Measurements from ENCODE around the gene LRRC4B. TPM values are rescaled to one million over a fixed set of nuclear protein-coding genes. Genes with fewer than 3 reads are reported as not detected.

LRRC4B gene
- total RNA-seq, 6 donors from 2014 or later, result 0.69 to 5.1 (median 1.7) TPM

GRCh38 chr19:50547385-50548190 lies 20.6 kb downstream of the LRRC4B start:
- Histone ChIP-seq H3K4me1 (peaks cover 3 to 28% (median 8%) of the 10 kb centered on the region in 4 donors), H3K4me3 (no peak overlapping the region), H3K9me3 (no peaks in the 10 kb centered on the region), H3K27me3 (peaks cover 0 to 8% (median 2%) of the 10 kb centered on the region in 4 donors), H3K27ac (peak overlapping the region in 3 of 4 donors; percentile 4 to 40 (median 30)), H3K36me3 (no peaks in the 10 kb centered on the region)
- WGBS, 2 donors, result 33 to 67% methylated on average over 3 to 17 of the region's 18 CpGs
- TF ChIP-seq POLR2A (IDR thresholded peaks at IDR 0.05) (no peak), EP300 (IDR thresholded peaks at IDR 0.05) (no peak), POLR2AphosphoS5 (IDR thresholded peaks at IDR 0.05) (no peak), CTCF (IDR thresholded peaks at IDR 0.05) (no peak)
- no peak for DNase-seq
- no peak for ATAC-seq (ENCODE audit: low FRiP score in 2 of 2)

- WGBS, 2 donors, result 75 to 81% methylated on average over 28 to 29 of the region's 29 CpGs
- Histone ChIP-seq H3K4me3 (no peak overlapping the region), H3K36me3 (no peaks in the 10 kb centered on the region), H3K27me3 (peaks cover 0 to 1% (median under 1%) of the 10 kb centered on the region in 4 donors), H3K4me1 (peaks cover 3 to 28% (median 8%) of the 10 kb centered on the region in 4 donors), H3K9me3 (no peaks in the 10 kb centered on the region), H3K27ac (peak overlapping the region in 2 of 4 donors; percentile 33 to 49)
- ATAC-seq (ENCODE audit: low FRiP score in 2 of 2), result no peak
- no peak for DNase-seq
- no peak for TF ChIP-seq CTCF (IDR thresholded peaks at IDR 0.05)
- no peak for TF ChIP-seq EP300 (IDR thresholded peaks at IDR 0.05)
- no peak for TF ChIP-seq POLR2A (IDR thresholded peaks at IDR 0.05)
- no peak for TF ChIP-seq POLR2AphosphoS5 (IDR thresholded peaks at IDR 0.05)
These were observed 21.6 kb downstream of the LRRC4B start for GRCh38 chr19:50546527-50547221.

- ATAC-seq (ENCODE audit: low FRiP score in 2 of 2), result no peak
- DNase-seq, result no peak
These were observed 25.3 kb downstream of the LRRC4B start for GRCh38 chr19:50542943-50543342.

GRCh38 chr19:50537769-50538230 lies 30.4 kb downstream of the LRRC4B start:
- Histone ChIP-seq H3K9me3 (peaks cover 0 to 5% (median 0%) of the 10 kb centered on the region in 4 donors), H3K27me3 (no peaks in the 10 kb centered on the region), H3K27ac (no peak overlapping the region), H3K36me3 (no peaks in the 10 kb centered on the region), H3K4me3 (no peak overlapping the region), H3K4me1 (no peaks in the 10 kb centered on the region)
- DNase-seq (peak; percentile 68 to 90), ATAC-seq (ENCODE audit: low FRiP score in 2 of 2) (peak; percentile 66 to 82)
- 18 to 24% methylated on average over 15 of the region's 15 CpGs for WGBS, 2 donors
- TF ChIP-seq CTCF (IDR thresholded peaks at IDR 0.05), result peak; percentile 22 to 72 (median 54)
- no peak for TF ChIP-seq POLR2A (IDR thresholded peaks at IDR 0.05)

More at GRCh38 chr19:50542943-50543342, 25.3 kb downstream of the LRRC4B start:
- H3K27ac ChIP-seq, result peak overlapping the region in 1 of 4 donors; percentile 23
- H3K4me3 ChIP-seq, result no peak overlapping the region
- H3K36me3 ChIP-seq, result no peaks in the 10 kb centered on the region
- no peaks in the 10 kb centered on the region for H3K9me3 ChIP-seq
- TF ChIP-seq EP300 (IDR thresholded peaks at IDR 0.05) (no peak), CTCF (IDR thresholded peaks at IDR 0.05) (no peak), POLR2A (IDR thresholded peaks at IDR 0.05) (no peak), POLR2AphosphoS5 (IDR thresholded peaks at IDR 0.05) (no peak)
- H3K27me3 ChIP-seq, result no peaks in the 10 kb centered on the region
- WGBS, 2 donors, result 86 to 88% methylated on average over 5 to 18 of the region's 21 CpGs
- peaks cover 3 to 21% (median 7%) of the 10 kb centered on the region in 4 donors for H3K4me1 ChIP-seq

Measured in upper lobe of left lung (tissue), 6 donors.